ENCODE measurements around the gene ALG10. TPM values are rescaled to one million over a fixed set of nuclear protein-coding genes. Genes with fewer than 3 reads are reported as not detected.
"Not testable (repeated sequence)": the region's sequence is repeated elsewhere in the genome, so short reads cannot be mapped to it uniquely, and the experiment has no call there.

Gene ALG10
- 14.4 TPM for total RNA-seq (ENCODE audit: insufficient read depth, low replicate concordance)

- peak; percentile 99 for DNase-seq (ENCODE audit: low spot score)
These were observed at the start of gene ALG10 for GRCh38 chr12:34022079-34022830. ALG10 (plus strand) TSS chr12:34022496; CDS start chr12:34022600, 104 bp downstream.

GRCh38 chr12:33972884-33973283, 49.4 kb upstream of the ALG10 start:
- DNase-seq (ENCODE audit: low spot score) = not testable (repeated sequence)

GRCh38 chr12:33977887-33978286, 44.4 kb upstream of the ALG10 start:
- no peak for DNase-seq (ENCODE audit: low spot score)

- DNase-seq (ENCODE audit: low spot score) = no peak
These were observed 34.0 kb upstream of the ALG10 start for GRCh38 chr12:33988197-33988805.

- DNase-seq (ENCODE audit: low spot score) = no peak
These were observed 33.4 kb upstream of the ALG10 start for GRCh38 chr12:33988913-33989312.

- no peak for DNase-seq (ENCODE audit: low spot score)
These were observed 27.2 kb upstream of the ALG10 start for GRCh38 chr12:33994857-33995808.

GRCh38 chr12:34008835-34009234, 13.5 kb upstream of the ALG10 start:
- DNase-seq (ENCODE audit: low spot score) = not testable (repeated sequence)

- no peak for DNase-seq (ENCODE audit: low spot score)
These were observed 5.9 kb upstream of the ALG10 start for GRCh38 chr12:34016361-34016760.

- peak; percentile 4 for DNase-seq (ENCODE audit: low spot score)
These were observed 1.2 kb upstream of the ALG10 start for GRCh38 chr12:34021071-34021470.

GRCh38 chr12:34027661-34028060, 5.4 kb downstream of the ALG10 start:
- not testable (repeated sequence) for DNase-seq (ENCODE audit: low spot score)

GRCh38 chr12:34030591-34030990, 8.3 kb downstream of the ALG10 start:
- DNase-seq (ENCODE audit: low spot score) = no peak

GRCh38 chr12:34033628-34034296, 11.5 kb downstream of the ALG10 start:
- DNase-seq (ENCODE audit: low spot score) = no peak

GRCh38 chr12:34038357-34038756, 16.1 kb downstream of the ALG10 start:
- not testable (repeated sequence) for DNase-seq (ENCODE audit: low spot score)

- no peak for DNase-seq (ENCODE audit: low spot score)
These were observed 24.3 kb downstream of the ALG10 start for GRCh38 chr12:34046570-34046969.

- DNase-seq (ENCODE audit: low spot score) = not testable (repeated sequence)
These were observed 25.6 kb downstream of the ALG10 start for GRCh38 chr12:34047855-34048254.

GRCh38 chr12:34048714-34049113, 26.4 kb downstream of the ALG10 start:
- no peak for DNase-seq (ENCODE audit: low spot score)

- no peak for DNase-seq (ENCODE audit: low spot score)
These were observed 29.2 kb downstream of the ALG10 start for GRCh38 chr12:34051486-34051885.

- no peak for DNase-seq (ENCODE audit: low spot score)
These were observed 32.6 kb downstream of the ALG10 start for GRCh38 chr12:34054938-34055337.
